Hepatic stellate cell (primary cell): ENCODE data around the gene FAM210A.
A peak's percentile ranks its signal among the peaks of the same experiment; 100 is the strongest.
"Not testable (repeated sequence)": the region's sequence is repeated elsewhere in the genome, so short reads cannot be mapped to it uniquely, and the experiment has no call there.

ENCODE experiments used
- DNase-seq: peaks from one replicate; pipeline ENCODE4 v3.0.0; 2011; ENCODE audit warnings: low spot score

Gene FAM210A, protein sequence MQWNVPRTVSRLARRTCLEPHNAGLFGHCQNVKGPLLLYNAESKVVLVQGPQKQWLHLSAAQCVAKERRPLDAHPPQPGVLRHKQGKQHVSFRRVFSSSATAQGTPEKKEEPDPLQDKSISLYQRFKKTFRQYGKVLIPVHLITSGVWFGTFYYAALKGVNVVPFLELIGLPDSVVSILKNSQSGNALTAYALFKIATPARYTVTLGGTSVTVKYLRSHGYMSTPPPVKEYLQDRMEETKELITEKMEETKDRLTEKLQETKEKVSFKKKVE

GRCh38 chr18:13726232-13726971, at the start of gene FAM210A, which contains the start of gene RNMT:
TSS of gene FAM210A (minus strand) at chr18:13726558. CDS start at chr18:13682077, 44,481 bp downstream.
TSS of gene RNMT (plus strand) at chr18:13726673. CDS start at chr18:13731518, 4,845 bp downstream.
- DNase-seq: peak; percentile 85

- DNase-seq: no peak
Observed at GRCh38 chr18:13775058-13775457, 48.7 kb upstream of the FAM210A start.

- DNase-seq: no peak
Observed at GRCh38 chr18:13762690-13763439, 36.5 kb upstream of the FAM210A start.

DNA sequence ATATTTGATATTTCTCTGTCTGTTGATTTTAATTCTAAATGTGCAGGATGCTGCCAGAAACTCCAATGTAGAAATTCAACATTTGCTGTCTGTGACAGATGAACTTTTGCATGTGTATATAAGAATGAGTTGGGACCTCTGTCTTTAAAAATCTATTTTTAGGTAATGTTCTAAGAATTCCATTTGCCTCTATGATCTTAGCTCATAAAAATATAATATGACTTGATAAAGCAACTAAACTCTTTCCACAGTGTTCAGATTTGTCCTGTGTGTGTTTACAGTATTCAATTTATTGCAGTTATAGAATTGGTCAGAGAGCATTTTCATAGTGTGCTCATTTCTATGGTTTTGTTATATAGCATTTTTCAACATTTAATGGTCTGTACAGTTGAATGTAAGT, 33.7 kb upstream of the FAM210A start:
- no peak for DNase-seq

GRCh38 chr18:13758622-13759021, 32.3 kb upstream of the FAM210A start:
- no peak for DNase-seq

DNA sequence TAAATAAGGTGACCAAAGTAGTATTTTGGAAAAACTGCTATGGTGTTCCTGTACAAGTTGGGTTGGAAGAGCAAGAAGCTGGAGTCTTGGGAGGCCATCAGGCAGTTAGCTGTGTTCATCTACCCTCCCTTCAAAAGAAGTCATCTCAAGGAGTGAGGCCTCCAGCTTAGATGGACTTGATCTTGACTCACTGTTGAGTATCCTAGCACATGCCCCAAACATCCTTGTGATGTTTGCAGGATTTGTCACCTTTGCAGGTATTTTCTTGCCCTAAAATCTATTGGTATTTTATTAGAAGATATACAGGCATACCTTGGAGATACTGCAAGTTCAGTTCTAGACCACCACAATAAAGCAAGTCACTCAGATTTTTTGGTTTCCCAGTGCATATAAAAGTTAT, 30.3 kb upstream of the FAM210A start:
- DNase-seq: no peak

GRCh38 chr18:13756261-13756660, 29.9 kb upstream of the FAM210A start:
- DNase-seq: no peak

- DNase-seq: not testable (repeated sequence)
Observed at GRCh38 chr18:13751599-13751998, 25.2 kb upstream of the FAM210A start.

DNA sequence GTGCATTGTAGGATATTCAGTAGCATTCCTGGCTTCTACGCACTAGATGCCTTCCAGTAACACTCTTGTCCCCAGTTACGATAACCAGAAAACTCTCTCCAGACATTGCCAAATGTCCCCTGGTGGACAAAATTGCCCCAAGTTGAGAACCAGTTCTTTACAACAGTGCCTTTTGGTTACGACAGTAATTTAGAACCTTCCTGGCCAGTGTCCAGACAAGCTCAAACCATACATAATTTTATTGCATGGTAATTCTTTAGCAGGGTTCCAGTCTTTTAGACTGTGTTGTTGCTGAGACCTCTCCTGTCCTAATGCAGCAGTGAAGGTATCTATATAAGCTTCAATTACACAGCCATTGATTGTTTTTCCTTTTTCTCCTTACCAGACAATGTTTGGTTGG, 20.3 kb upstream of the FAM210A start:
- no peak for DNase-seq

DNA sequence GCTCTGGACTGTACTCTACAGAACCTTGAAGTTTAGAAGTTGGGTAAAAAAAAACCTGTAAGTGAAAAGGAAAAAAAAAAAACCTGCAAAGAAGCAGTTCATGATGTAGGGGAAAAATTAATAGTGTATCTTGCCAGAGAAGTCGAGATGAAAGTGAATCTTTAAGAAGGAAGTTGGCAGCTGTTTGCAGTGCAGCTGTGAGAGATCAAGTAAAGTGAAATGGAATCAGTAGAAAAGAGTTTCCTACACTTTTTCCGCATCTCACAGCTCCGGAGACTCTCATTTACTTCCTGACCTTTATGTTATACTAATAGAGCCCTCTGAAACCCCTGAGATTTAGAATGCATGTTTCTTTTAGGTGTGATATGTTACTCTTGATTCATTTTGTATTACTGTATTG, 19.3 kb upstream of the FAM210A start:
- DNase-seq: no peak

DNA sequence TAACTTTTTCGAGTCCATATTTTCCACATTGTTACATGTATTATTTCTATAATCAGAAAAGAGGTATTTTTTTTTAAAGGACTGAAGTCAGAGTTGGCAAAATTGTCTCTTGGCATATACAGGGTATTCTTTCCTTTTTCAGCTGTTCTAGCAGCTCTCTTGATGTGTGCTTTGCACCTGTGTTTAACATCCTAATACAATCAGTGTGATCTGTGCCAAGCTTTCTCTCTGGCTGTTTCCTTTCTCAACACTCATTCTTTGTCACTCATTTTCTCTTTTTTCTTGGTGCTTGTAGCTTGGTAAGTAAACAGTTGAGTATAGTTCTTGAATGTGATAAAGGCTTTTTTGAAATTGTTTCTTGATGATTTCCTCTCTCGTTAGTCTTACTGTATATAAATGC, 9.3 kb upstream of the FAM210A start:
- no peak for DNase-seq

DNA sequence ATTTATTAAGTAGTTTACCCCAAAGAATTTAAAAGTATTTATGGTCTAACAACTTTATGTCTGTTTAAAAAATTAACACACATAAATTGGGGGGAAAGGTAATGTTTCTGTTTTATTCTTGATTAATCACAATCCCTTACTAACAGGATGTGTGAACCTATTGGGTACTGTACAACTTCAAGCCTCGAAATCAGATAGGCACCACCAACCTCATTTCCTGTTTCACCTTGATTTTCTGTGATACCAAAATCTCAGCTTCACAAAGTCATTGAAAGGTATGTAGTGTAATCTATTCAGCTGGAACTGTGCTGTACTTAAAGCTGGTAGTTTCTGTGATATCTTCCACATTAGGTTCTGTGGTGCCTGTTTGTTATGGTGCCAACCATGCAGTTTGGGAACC, 4.1 kb upstream of the FAM210A start:
- no peak for DNase-seq

DNA sequence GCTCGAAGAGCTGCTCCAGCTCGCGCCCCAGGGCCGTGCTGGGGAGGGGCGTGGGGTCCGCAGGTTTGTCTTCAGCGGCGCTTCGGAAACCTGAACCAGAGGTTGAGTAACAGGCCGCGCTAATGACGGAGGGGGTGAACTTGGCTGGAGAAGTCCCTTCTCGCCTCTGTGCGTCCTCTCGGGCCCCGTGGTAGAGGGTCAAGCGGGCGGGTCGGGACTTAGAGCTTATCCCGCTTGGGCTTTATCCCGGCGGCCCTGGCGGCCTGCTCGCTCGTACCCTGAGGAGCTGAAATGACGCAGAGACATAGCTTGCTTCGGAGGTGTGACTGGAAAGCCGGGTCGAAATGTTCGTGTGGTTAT, 594 bp upstream of the FAM210A start:
- DNase-seq: peak; percentile 34

- peak; percentile 6 for DNase-seq
Observed at GRCh38 chr18:13725566-13726231, 659 bp downstream of the FAM210A start.

- DNase-seq: no peak
Observed at GRCh38 chr18:13720847-13721246, 5.5 kb downstream of the FAM210A start.

DNA sequence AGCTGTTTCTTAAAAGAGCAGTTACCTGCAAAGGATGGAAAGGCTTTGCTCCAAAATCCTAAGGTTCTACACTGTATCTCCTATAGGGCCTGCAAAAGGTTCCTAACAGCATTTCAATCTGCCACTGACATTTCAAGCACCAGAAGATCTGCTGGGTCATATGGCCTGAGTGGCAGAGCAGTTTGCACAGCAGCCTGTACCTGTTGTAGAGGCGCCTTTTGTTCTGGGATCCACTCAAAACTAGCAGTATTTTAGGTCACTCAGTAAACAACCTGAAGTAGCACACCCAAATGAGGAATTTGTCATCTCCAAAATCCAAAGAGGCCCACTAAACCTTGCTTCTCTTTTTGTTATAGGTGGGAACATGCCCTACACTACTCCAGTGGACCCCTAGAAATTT, 6.2 kb downstream of the FAM210A start:
- no peak for DNase-seq

- no peak for DNase-seq
Observed at GRCh38 chr18:13716916-13717315, 9.4 kb downstream of the FAM210A start.

DNA sequence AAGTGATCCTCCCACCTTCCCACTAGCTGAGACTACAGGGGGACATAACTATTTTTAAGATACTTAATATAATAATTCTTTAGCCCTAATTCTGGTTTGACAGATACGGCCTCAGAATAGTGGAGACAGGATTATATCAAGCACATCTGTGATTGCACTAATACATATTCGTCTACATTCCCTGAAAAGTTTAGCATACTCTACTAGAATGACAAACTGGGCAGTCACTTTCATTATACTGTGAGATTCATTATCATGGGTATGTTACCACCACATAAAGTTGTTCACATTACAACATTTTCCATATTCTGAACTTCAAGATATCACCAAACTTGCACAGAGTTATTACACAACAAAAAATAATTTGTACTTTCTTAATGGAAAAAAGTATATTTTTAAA, 11.0 kb downstream of the FAM210A start:
- no peak for DNase-seq

GRCh38 chr18:13713455-13714055, 12.8 kb downstream of the FAM210A start:
- DNase-seq: no peak

GRCh38 chr18:13712400-13713131, 13.8 kb downstream of the FAM210A start:
- no peak for DNase-seq

DNA sequence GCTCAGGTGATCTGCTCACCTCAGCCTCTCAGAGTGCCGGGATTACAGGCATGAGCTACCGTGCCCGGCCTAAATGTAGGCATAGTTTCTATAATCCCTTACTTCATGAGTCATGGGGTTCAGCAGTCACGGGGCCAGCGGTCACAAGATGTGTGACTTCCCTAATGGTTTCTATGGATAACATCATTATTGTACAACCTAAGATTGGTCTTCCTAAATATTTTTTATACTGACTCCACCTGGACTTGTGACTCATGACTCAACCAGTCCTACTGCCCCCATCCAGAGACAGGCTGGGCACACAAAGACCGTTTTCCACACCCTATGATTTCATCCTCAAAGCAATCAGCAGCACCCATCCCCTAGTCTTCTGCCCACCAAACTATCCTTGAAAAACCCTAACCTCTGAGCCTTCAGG, 15.9 kb downstream of the FAM210A start:
- DNase-seq: no peak
